B cell (primary cell): ENCODE results near the gene XPNPEP2.

ENCODE experiments used
- CTCF ChIP-seq: fragments of 200-600 bp; IDR thresholded peaks from one replicate; pipeline ENCODE4 v1.8.0; 2022; ENCODE audit warnings: antibody characterized with exemption, mild to moderate bottlenecking
- EZH2 ChIP-seq: IDR thresholded peaks from 2 replicates; pipeline ENCODE4 v1.6.1; 2012; ENCODE audit warnings: borderline replicate concordance, low read depth, mild to moderate bottlenecking, moderate library complexity, low read length; ENCODE audit not compliant: insufficient read depth, poor library complexity, severe bottlenecking

- TF ChIP-seq EZH2 (no peak), CTCF (no peak)
Measured at GRCh38 chrX:129763666-129764065, 24.9 kb downstream of the XPNPEP2 start.
